Calu3 (cell line): ENCODE measurements around the gene PODN. TPM values are rescaled to one million over a fixed set of nuclear protein-coding genes. Genes with fewer than 3 reads are reported as not detected.

Experiments used
- BruUV-seq: library from RNA; stranded (reverse); fragments of 400-500 nt; replicated peaks from 2 replicates; lab custom pipeline; 2021; lab: Mats Ljungman, UMichigan
- CTCF ChIA-PET: fragments of 300-600 bp; sonication (Branson Sonifier 250); formaldehyde crosslinking; loops from one replicate; lab custom pipeline; 2022; ENCODE audit warnings: antibody characterized with exemption; lab: Charles Lee
- DNase-seq: peaks from one replicate; pipeline ENCODE4 v3.0.0; 2022
- H3K27ac Mint-ChIP-seq: one replicate; pipeline ENCODE4 v1.8.0; 2022; ENCODE audit warnings: mixed read lengths; ENCODE audit not compliant: unreplicated experiment
- H3K27me3 Mint-ChIP-seq: one replicate; pipeline ENCODE4 v1.8.0; 2022; ENCODE audit warnings: mixed read lengths; ENCODE audit not compliant: unreplicated experiment
- H3K36me3 Mint-ChIP-seq: one replicate; pipeline ENCODE4 v1.8.0; 2022; ENCODE audit warnings: mild to moderate bottlenecking, moderate library complexity, mixed read lengths; ENCODE audit not compliant: insufficient read depth, unreplicated experiment
- H3K4me1 Mint-ChIP-seq: one replicate; pipeline ENCODE4 v1.8.0; 2022; ENCODE audit warnings: mild to moderate bottlenecking, low read depth, mixed read lengths; ENCODE audit not compliant: unreplicated experiment
- H3K4me3 Mint-ChIP-seq: one replicate; pipeline ENCODE4 v1.8.0; 2022; ENCODE audit warnings: mild to moderate bottlenecking, low read depth, moderate library complexity, mixed read lengths; ENCODE audit not compliant: unreplicated experiment
- H3K9me3 Mint-ChIP-seq: one replicate; pipeline ENCODE4 v1.8.0; 2022; ENCODE audit warnings: low read depth, mixed read lengths; ENCODE audit not compliant: unreplicated experiment
- CTCF ChIP-seq: fragments of 200-600 bp; IDR thresholded peaks from one replicate; pipeline ENCODE4 v1.8.0; 2022; ENCODE audit warnings: antibody characterized with exemption; ENCODE audit not compliant: unreplicated experiment
- intact Hi-C: fragments of 100-400 bp; cut with micrococcal nuclease; formaldehyde crosslinking; loops from one replicate; pipeline ENCODE4 v1.10.0; 2022; ENCODE audit not compliant: unreplicated experiment
- total RNA-seq: library from RNA; stranded (reverse); gene quantifications from 2 replicates; pipeline ENCODE4 v1.2.3, GENCODE V29; 2022

PODN gene
- total RNA-seq, 1 experiment from 2014 or later = not detected

- H3K4me3 Mint-ChIP-seq = no peak overlapping the region
- DNase-seq = no peak
These were observed 50.3 kb downstream of the PODN start for GRCh38 chr1:53112271-53112774.

GRCh38 chr1:53112861-53113260 is 50.8 kb downstream of the PODN start:
- H3K27me3 Mint-ChIP-seq = peaks cover 9% of the 10 kb centered on the region

More at GRCh38 chr1:53112271-53112774, 50.3 kb downstream of the PODN start:
- Mint-ChIP-seq H3K36me3 (no peaks in the 10 kb centered on the region), H3K4me1 (peaks cover 26% of the 10 kb centered on the region), H3K27ac (no peak overlapping the region), H3K9me3 (no peaks in the 10 kb centered on the region), H3K27me3 (peaks cover 14% of the 10 kb centered on the region)
- BruUV-seq = no TSS peak
- CTCF ChIA-PET = interaction anchor here (1.0 kb wide), 1 partner anchor 78 kb away, joined by 3 read pairs; no protein-coding TSS in a partner anchor
- no peak for TF ChIP-seq CTCF
- intact Hi-C loops = no loop called here

DNA sequence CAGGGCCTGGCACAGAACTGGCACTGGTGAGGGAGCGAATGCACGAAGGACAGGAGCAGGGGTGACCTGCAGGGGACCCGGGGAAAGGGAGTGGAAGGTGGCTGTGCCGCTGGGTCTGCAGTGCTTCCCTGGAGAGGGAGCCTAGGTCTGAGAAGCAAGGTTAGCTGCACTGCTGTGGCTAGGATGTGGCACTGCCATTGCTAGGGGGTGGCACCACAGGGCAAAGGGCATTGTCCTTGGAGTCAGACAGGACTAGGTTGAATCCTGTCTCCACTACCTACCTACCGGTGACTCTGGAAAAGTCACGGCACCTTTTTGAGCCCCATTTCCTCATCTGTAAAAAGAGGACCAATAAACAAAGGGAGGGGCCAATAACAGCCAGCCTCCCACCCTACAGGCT is 52.1 kb downstream of the PODN start:
- peaks cover 14% of the 10 kb centered on the region for H3K4me1 Mint-ChIP-seq
- intact Hi-C loops = no loop called here
- H3K9me3 Mint-ChIP-seq = no peaks in the 10 kb centered on the region
- CTCF ChIA-PET = interaction anchor here (0.9 kb wide), 1 partner anchor 109 kb away, joined by 5 read pairs; no protein-coding TSS in a partner anchor
- no peaks in the 10 kb centered on the region for H3K36me3 Mint-ChIP-seq
- H3K4me3 Mint-ChIP-seq = no peak overlapping the region
- DNase-seq = no peak
- no peak overlapping the region for H3K27ac Mint-ChIP-seq
- H3K27me3 Mint-ChIP-seq = no peaks in the 10 kb centered on the region
- BruUV-seq = no TSS peak
- TF ChIP-seq CTCF = no peak

More at GRCh38 chr1:53112861-53113260, 50.8 kb downstream of the PODN start:
- H3K9me3 Mint-ChIP-seq = no peaks in the 10 kb centered on the region
- DNase-seq = no peak
- no peaks in the 10 kb centered on the region for H3K36me3 Mint-ChIP-seq
- intact Hi-C loops = no loop called here
- CTCF ChIA-PET = interaction anchor here (1.0 kb wide), 1 partner anchor 77 kb away, joined by 3 read pairs; no protein-coding TSS in a partner anchor
- H3K4me3 Mint-ChIP-seq = no peak overlapping the region
- H3K4me1 Mint-ChIP-seq = peaks cover 20% of the 10 kb centered on the region
- no peak for TF ChIP-seq CTCF
- BruUV-seq = no TSS peak
- no peak overlapping the region for H3K27ac Mint-ChIP-seq

DNA sequence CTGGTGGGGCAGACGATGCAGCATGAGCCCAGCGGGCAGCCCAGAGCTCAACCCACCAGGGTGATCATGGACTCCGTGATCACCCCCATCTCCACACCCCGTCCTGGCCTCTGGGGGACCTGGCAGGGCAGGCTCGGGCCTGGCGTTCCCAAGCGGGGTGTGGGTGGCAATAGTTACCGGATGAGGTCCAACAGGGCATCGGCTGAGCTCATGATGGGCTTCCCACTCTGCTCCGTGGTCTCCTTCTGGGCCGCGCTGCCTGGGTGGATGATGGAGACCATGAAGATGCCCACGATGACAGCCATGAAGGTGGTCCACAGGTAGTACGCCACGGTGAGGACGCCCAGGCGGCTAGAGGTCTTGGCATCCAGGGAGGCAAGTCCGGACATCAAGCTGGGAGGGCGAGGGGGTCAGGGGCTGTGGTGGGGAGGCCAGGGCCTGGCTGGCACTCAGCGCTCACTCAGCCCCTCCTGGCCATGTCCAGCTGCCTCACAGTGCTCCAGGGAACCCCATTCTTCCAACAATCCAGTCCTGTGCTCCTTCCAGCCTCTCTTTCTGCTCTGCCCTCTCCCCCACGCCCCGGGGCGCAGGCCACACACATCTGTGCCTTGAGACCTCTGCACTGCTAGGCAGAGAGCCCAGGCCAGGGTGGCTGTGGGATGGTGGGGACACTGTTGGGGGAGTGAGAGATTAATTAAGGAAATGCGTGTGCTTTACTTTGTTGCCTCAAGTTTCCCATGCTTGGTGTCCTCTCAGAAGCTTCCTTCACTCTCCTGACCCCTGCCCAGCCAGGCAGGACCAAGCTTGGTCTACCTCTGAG is 52.8 kb downstream of the PODN start:
- no peak for TF ChIP-seq CTCF
- BruUV-seq = no TSS peak
- DNase-seq = no peak
- peaks cover 14% of the 10 kb centered on the region for H3K4me1 Mint-ChIP-seq
- H3K4me3 Mint-ChIP-seq = no peak overlapping the region
- no peaks in the 10 kb centered on the region for H3K9me3 Mint-ChIP-seq
- intact Hi-C loops = no loop called here
- CTCF ChIA-PET = interaction anchor here (0.7 to 0.9 kb wide), 2 partner anchors 72 to 108 kb away, joined by 4 to 5 read pairs; no protein-coding TSS in a partner anchor
- no peaks in the 10 kb centered on the region for H3K36me3 Mint-ChIP-seq
- no peak overlapping the region for H3K27ac Mint-ChIP-seq
- no peaks in the 10 kb centered on the region for H3K27me3 Mint-ChIP-seq
